ENCODE data around the gene RBPJL. TPM values are rescaled to one million over a fixed set of nuclear protein-coding genes. Genes with fewer than 3 reads are reported as not detected.

The RBPJL gene
- polyA plus RNA-seq, 2 of the 4 experiments (the other 2 are of a cell fraction), result not detected

- peak overlapping the region; percentile 3; the same call in 1 of the 3 replicates for H3K4me2 ChIP-seq
Measured at GRCh38 chr20:45359406-45360148, 52.9 kb downstream of the RBPJL start.

GRCh38 chr20:45361793-45362192 lies 55.2 kb downstream of the RBPJL start:
- no peak overlapping the region for H3K4me2 ChIP-seq
- no peak for FAIRE-seq
- DNase-seq (ENCODE audit: low read depth in 1 of 2, low spot score in 1 of 2), result no peak
- WGBS (ENCODE audit: missing lambda C conversion rate), result 75% methylated on average over 6 of the region's 6 CpGs
- POLR2A ChIA-PET, result no interaction called here
- no peak for TF ChIP-seq RNF2 (IDR thresholded peaks at IDR 0.05; ENCODE audit: borderline replicate concordance, low read depth)
- no peak for TF ChIP-seq SREBF2 (IDR thresholded peaks at IDR 0.05)
- TF ChIP-seq NFE2L2 (conservative IDR thresholded peaks at IDR 0.05; ENCODE audit: low read length), result no peak
- no peak for TF ChIP-seq FOSB (CRISPR knock-in tag; IDR thresholded peaks at IDR 0.05)
- TF ChIP-seq E2F6 (IDR thresholded peaks at IDR 0.05; ENCODE audit: borderline replicate concordance, low read depth), result no peak
- TF ChIP-seq MAX (IDR thresholded peaks at IDR 0.05), result no peak
- TF ChIP-seq MAZ (IDR thresholded peaks at IDR 0.05; ENCODE audit: borderline replicate concordance, low read depth, low read length), result no peak
- no peak for TF ChIP-seq TP53 (CRISPR knock-in tag; IDR thresholded peaks at IDR 0.05)
- TF ChIP-seq BCL3 (IDR thresholded peaks at IDR 0.05), result no peak
- no peak for TF ChIP-seq EHF (CRISPR knock-in tag; IDR thresholded peaks at IDR 0.05)
- no peak for TF ChIP-seq CBX8 (IDR thresholded peaks at IDR 0.05)
- TF ChIP-seq POLR2A (IDR thresholded peaks at IDR 0.05; ENCODE audit: low read length), result no peak
- peaks cover 38% of the 10 kb centered on the region; the same call in 2 of the 3 replicates for H3K4me1 ChIP-seq
- no peak for ATAC-seq
- no peak overlapping the region for H3K27ac ChIP-seq
- CTCF ChIA-PET, result interaction anchor here (0.9 to 9.2 kb wide), 18 partner anchors 8 to 409 kb away, joined by 3 to 159 read pairs (median 12); partner anchors contain the start of gene SDC4
- H3K4me3 ChIP-seq, result no peak overlapping the region
- no peaks in the 10 kb centered on the region for H3K9me3 ChIP-seq

More at GRCh38 chr20:45359406-45360148, 52.9 kb downstream of the RBPJL start:
- H3K4me1 ChIP-seq, result peaks cover 51% of the 10 kb centered on the region
- DNase-seq (ENCODE audit: low read depth in 1 of 2, low spot score in 1 of 2) (no peak), FAIRE-seq (no peak), ATAC-seq (no peak)
- peak overlapping the region in 1 of 2 experiments; percentile 16; a peak in 1 of 6 replicates for H3K27ac ChIP-seq
- CTCF ChIA-PET, result interaction anchor here (1.1 to 9.2 kb wide), 12 partner anchors 9 to 412 kb away, joined by 3 to 159 read pairs (median 48); partner anchors contain the start of gene SDC4
- H3K4me3 ChIP-seq, result no peak overlapping the region
- POLR2A ChIA-PET, result interaction anchor here (0.5 to 1.9 kb wide), 3 partner anchors 11 to 83 kb away, joined by 3 to 17 read pairs (median 5); partner anchors contain the start of gene SDC4
- WGBS (ENCODE audit: missing lambda C conversion rate), result 56% methylated on average over 9 of the region's 9 CpGs
- H3K9me3 ChIP-seq, result no peaks in the 10 kb centered on the region
- no peak for TF ChIP-seq ESRRA (IDR thresholded peaks at IDR 0.05; ENCODE audit: borderline replicate concordance, low read length)
- no peak for TF ChIP-seq NR3C1 (IDR thresholded peaks at IDR 0.05)
- TF ChIP-seq JUN (IDR thresholded peaks at IDR 0.05), result no peak
- TF ChIP-seq RNF2 (IDR thresholded peaks at IDR 0.05; ENCODE audit: borderline replicate concordance, low read depth), result no peak
- TF ChIP-seq HEYL (CRISPR knock-in tag; IDR thresholded peaks at IDR 0.05), result no peak
- no peak for TF ChIP-seq ELK1 (IDR thresholded peaks at IDR 0.05; ENCODE audit: low read depth, low read length)

GRCh38 chr20:45362804-45363610 lies 56.4 kb downstream of the RBPJL start, which contains the start of gene SYS1:
SYS1 (plus strand) TSS chr20:45363156; CDS start chr20:45363532, 376 bp downstream.
- ATAC-seq (peak; percentile 94 to 95), DNase-seq (ENCODE audit: low read depth in 1 of 2, low spot score in 1 of 2) (peak; percentile 95 to 98)
- TF ChIP-seq CEBPB (IDR thresholded peaks at IDR 0.05) (no peak), FOSL2 (IDR thresholded peaks at IDR 0.05) (no peak), FOSL2 (CRISPR knock-in tag; IDR thresholded peaks at IDR 0.05) (no peak), JUN (IDR thresholded peaks at IDR 0.05) (peak; percentile 44 to 89; a peak in 3 of 5 replicates), ELK1 (IDR thresholded peaks at IDR 0.05; ENCODE audit: low read depth, low read length) (no peak), POLR2A (IDR thresholded peaks at IDR 0.05; ENCODE audit: low read length) (peak; percentile 69), HOXB13 (CRISPR knock-in tag; IDR thresholded peaks at IDR 0.05; ENCODE audit: low read depth) (no peak), ZC3H11A (IDR thresholded peaks at IDR 0.05) (no peak), MAZ (IDR thresholded peaks at IDR 0.05; ENCODE audit: borderline replicate concordance, low read depth, low read length) (peak; percentile 50; the same call in 1 of the 2 replicates), RNF2 (IDR thresholded peaks at IDR 0.05; ENCODE audit: borderline replicate concordance, low read depth) (no peak), CHD4 (IDR thresholded peaks at IDR 0.05; ENCODE audit: borderline replicate concordance) (no peak), FOSB (CRISPR knock-in tag; IDR thresholded peaks at IDR 0.05) (no peak), RAD21 (conservative IDR thresholded peaks at IDR 0.05 in 1 of 2, IDR thresholded peaks at IDR 0.05 in 1 of 2) (peak; percentile 85 to 87)

More at GRCh38 chr20:45362804-45363610, 56.4 kb downstream of the RBPJL start, which contains the start of gene SYS1:
- Histone ChIP-seq H3K4me2 (peak within 1 kb of the TSS; percentile 84), H3K9me3 (no peaks in the 10 kb centered on the region), H3K4me3 (peak within 1 kb of the TSS; percentile 64), H3K27ac (peak within 1 kb of the TSS; percentile 95 to 97), H3K4me1 (peaks cover 27% of the 10 kb centered on the region; the same call in 2 of the 3 replicates)
- POLR2A ChIA-PET, result interaction anchor here (0.7 to 2.2 kb wide), 18 partner anchors 11 to 1001 kb away, joined by 3 to 35 read pairs (median 6); partner anchors contain the start of genes PIGT, SDC4 and ZSWIM1
- WGBS (ENCODE audit: missing lambda C conversion rate), result 1% methylated on average over 46 of the region's 55 CpGs
- FAIRE-seq, result no peak
- CTCF ChIA-PET, result interaction anchor here (0.7 to 9.2 kb wide), 39 partner anchors 10 to 600 kb away, joined by 3 to 159 read pairs (median 5); partner anchors contain the start of genes DNTTIP1, SDC4 and WFDC3
